MV-4-11 (cell line): Measurements from ENCODE around the gene ITPR1.
A peak's percentile ranks its signal among the peaks of the same experiment; 100 is the strongest.

Experiments used
- DNase-seq: peaks from one replicate; lab custom pipeline; 2025; lab: John Stamatoyannopoulos, UW

The ITPR1 gene

GRCh38 chr3:4643904-4644547 lies 150.9 kb downstream of the ITPR1 start:
- peak; percentile 2 for DNase-seq

DNA sequence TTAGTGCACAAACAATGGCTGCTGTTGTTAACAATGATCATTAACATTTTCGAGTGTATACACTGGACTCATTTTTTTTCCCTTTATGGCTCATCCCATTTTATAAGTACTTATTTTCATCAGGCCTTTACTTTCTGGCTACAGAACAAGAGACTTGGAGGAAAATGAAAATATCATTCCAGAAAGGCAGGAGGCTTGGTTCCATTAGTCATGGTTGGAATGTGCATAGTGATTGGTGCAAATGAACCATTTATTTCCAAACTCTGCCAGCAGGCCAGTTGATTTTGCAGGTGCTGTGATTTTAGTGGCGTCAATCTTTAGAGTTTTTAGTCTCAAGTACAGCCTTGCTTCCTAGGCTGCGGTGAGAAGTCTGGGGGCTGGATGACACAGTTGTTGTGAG lies 151.8 kb downstream of the ITPR1 start:
- no peak for DNase-seq

GRCh38 chr3:4645468-4645867 lies 152.3 kb downstream of the ITPR1 start:
- no peak for DNase-seq

- no peak for DNase-seq
Measured at GRCh38 chr3:4647411-4647810, 154.3 kb downstream of the ITPR1 start.

DNA sequence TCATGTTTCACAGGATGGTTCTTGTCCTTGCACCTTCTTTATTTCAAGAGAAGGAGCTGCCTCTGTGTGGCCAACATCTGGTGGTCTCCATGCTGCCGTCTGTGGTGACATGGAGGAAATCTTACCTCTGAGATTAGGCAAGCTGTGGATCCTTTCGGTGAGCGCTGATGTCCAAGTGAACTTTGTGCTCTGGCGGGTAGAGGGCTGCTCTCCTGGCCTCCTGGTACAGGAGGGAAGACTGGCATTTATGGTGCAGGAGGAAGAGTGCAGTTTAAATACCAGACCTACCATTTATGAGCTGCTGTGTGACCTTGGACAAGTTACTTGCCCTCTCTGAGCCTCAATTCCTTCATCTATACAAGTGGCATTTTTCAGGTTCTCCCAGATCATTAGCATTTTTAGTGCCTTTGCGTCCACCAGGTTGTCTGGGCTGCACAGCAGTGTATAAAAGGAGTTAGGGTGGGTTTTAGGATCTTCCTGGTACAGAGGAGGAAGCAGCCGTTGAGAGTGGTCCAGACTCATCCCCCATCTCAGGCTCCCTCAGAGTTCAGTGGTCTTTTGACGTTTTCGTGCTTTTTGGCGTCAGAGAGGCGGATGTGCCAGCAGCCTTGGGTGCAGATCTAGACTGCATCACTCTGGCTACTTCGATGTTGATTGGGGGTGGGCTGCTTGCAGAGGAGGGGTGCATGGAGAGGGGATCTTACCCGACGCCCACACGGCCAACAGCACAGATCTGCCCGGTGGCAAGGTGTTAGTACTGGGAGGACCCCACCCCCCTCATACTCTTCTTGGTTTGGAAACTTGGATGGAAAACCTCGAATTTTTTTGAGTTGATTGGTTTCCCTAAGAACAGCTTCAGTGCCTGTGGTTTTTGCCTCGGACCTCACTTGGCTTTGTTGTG lies 162.2 kb downstream of the ITPR1 start:
- no peak for DNase-seq

DNA sequence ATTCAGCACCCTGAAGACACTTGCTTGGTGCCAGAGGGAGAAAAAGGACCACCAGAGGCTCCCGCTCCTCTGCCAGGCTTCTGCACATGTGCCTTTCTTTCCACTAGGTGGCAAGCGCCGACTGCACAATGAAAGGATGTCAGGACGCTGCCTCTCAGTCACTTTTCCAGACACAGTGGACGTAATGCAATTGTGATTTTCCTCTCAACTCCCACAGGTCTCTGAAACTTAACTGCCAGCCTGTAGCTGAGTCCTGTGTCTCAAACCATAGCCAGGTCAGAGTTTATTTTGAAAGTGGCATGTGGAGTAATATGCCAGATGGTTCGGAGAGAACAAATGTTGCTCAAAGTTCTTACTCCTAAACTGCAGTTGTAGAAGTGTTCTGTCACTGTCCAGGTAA lies 162.9 kb downstream of the ITPR1 start:
- DNase-seq: no peak

GRCh38 chr3:4656626-4657328 lies 163.6 kb downstream of the ITPR1 start:
- DNase-seq: no peak

- DNase-seq: no peak
Measured at GRCh38 chr3:4660936-4661335, 167.8 kb downstream of the ITPR1 start.

GRCh38 chr3:4664412-4664811 lies 171.3 kb downstream of the ITPR1 start:
- no peak for DNase-seq

DNA sequence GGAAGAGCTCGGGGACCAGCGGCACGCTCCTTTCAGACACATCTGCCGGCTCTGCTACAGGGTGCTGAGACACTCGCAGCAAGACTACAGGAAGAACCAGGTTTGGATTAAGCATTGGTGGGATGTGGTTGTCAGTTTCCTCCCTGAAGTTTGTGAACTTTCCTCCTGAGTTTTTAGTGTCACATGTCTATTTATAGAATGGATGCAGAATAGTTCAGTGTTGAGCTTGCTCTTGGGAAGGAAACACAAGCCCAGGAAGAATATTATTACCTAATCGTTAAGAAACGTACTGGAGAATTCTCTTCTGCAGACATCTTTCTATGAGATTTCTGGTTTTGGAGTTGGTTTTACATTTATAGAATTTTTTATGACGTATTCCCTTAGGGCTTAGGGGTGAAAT lies 172.0 kb downstream of the ITPR1 start:
- no peak for DNase-seq

GRCh38 chr3:4666071-4666470 lies 172.9 kb downstream of the ITPR1 start:
- no peak for DNase-seq

GRCh38 chr3:4670352-4670751 lies 177.2 kb downstream of the ITPR1 start:
- no peak for DNase-seq

DNA sequence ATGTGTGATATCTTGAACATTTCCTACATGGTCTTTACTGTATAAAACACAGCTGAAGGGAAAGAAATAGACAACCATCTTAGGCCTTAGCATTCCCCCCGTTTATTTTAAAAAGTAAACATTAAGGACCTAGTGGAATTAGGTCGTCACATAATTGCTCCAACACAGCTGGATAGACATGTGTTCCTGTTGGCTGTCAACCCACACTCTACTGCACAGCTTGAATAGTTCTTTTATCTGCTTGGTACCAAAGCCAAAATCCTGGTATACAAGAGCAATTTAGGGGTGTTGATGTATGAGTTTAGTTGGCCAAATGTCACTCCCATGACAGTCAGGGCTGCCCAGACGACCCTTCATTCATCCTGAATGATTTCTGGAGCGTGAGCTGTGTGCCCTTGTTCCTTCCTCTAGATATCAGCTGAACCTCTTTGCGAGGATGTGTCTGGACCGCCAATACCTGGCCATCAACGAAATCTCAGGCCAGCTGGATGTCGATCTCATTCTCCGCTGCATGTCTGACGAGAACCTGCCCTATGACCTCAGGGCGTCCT lies 179.7 kb downstream of the ITPR1 start:
- no peak for DNase-seq

DNA sequence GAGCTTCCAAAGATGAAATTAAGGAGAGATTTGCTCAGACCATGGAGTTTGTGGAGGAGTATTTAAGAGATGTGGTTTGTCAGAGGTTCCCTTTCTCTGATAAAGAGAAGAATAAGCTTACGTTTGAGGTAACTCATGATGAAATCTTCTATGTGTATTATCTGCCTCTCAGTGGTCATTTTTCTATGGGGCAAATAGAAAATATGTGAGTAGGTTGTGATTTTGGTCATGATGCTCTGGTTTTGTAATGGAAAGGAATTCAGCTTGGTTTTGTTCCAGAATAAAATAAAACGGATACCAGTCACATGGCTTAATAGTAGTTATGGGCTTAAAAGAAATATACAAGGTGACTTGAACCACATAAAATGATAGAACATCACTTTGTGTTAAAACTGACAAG lies 181.1 kb downstream of the ITPR1 start:
- DNase-seq: no peak

DNA sequence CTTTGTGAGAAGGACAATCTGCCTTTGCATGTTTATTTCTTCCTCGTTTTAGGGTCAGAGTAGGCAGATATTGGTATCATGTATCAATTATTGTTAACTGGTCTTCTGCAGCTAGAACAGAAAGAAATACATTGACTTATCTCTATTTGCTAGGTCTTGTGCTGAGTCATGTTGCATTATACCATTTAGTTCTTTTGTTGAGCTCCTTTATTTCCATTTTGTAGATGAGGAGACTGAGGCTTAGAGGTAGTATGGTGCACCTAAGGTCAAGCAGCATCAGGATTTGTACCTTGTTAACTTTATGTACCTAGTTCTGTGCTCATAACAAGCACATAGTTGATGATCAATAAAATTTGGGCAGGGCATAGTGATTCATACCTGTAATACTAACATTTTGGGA lies 182.6 kb downstream of the ITPR1 start:
- DNase-seq: no peak

GRCh38 chr3:4678320-4678719 lies 185.2 kb downstream of the ITPR1 start:
- DNase-seq: no peak

GRCh38 chr3:4680227-4680691 lies 187.1 kb downstream of the ITPR1 start:
- no peak for DNase-seq

DNA sequence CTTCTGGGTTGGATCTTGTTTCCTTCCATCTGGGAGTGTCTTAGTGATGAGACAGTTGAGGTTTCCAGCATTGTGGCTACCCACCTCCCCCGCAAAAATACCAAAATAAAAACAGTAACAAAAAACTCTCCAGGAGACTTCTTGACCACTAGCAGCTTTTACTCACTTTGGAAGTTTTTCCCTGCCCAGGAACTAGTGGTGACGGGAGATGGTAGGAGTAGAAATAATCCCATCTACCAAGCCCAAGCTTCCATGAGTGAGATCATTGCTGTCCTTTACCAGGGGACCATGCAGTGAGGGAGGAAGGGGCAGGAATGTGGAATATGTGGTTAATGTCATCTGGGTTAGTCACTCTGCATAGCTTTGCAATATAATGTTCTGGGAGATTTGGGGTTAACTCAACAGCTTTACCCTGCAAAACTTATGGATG lies 187.7 kb downstream of the ITPR1 start:
- no peak for DNase-seq

DNA sequence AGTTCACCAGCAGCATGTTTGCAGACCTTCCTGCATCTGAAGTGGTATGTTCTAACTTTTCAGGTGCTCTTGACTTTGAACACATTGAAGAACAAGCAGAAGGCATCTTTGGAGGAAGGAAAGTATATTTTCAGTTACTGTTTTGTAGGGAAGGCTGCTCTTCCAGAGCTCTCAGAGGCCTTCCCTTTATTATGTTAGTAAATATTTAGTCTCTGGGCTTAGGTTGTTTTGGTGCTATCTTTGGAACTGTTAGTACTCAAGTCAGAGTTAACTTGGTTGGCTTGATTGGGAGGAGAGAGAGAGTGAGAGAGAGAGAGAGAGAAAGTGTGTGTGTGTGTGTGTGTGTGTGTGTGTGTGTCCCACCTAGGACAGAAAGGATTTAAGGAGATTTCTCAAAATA lies 188.2 kb downstream of the ITPR1 start:
- DNase-seq: no peak

DNA sequence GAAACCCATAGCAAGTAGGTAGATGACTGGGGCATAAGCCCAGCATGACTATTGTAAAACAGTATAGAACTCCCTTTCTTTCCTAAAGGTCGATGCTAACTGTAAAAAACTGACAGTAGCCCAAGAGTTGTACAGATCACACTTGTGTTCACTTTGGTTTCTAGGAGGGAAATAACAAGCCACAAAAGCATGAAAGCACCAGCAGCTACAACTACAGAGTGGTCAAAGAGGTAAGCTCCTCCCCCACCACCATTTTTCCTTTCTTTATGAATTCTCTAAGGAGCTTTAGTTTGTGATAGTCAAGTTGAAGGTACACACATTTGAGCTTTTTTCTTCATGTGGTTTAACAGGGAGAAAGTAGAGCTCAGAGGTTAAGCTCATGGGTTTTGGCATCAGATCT lies 191.0 kb downstream of the ITPR1 start:
- no peak for DNase-seq

DNA sequence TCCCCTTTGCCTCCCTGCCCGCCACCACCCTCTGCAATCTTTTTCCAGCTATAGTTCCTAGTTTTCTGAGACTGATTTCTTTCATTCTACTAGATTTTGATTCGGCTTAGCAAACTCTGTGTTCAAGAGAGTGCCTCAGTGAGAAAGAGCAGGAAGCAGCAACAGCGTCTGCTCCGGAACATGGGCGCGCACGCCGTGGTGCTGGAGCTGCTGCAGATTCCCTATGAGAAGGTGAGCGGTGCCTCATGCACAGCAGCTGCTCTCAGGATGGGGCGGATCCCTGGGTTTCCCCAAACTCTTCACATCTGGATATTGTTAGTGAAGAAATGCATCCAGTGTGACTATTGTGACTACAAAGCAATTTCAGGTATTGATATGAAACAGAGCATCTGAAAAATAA lies 191.8 kb downstream of the ITPR1 start:
- no peak for DNase-seq

GRCh38 chr3:4685673-4686345 lies 192.7 kb downstream of the ITPR1 start:
- no peak for DNase-seq
